GM21737 (cell line): ENCODE measurements around the gene EIF5B.
"Not testable (repeated sequence)": the region's sequence is repeated elsewhere in the genome, so short reads cannot be mapped to it uniquely, and the experiment has no call there.

Experiments
- ATAC-seq: cut with Tn5 transposase; IDR thresholded peaks from one replicate; pipeline ENCODE4 v1.9.1; 2021; ENCODE audit warnings: mild to moderate bottlenecking, moderate library complexity; ENCODE audit not compliant: unreplicated experiment

The EIF5B gene, protein sequence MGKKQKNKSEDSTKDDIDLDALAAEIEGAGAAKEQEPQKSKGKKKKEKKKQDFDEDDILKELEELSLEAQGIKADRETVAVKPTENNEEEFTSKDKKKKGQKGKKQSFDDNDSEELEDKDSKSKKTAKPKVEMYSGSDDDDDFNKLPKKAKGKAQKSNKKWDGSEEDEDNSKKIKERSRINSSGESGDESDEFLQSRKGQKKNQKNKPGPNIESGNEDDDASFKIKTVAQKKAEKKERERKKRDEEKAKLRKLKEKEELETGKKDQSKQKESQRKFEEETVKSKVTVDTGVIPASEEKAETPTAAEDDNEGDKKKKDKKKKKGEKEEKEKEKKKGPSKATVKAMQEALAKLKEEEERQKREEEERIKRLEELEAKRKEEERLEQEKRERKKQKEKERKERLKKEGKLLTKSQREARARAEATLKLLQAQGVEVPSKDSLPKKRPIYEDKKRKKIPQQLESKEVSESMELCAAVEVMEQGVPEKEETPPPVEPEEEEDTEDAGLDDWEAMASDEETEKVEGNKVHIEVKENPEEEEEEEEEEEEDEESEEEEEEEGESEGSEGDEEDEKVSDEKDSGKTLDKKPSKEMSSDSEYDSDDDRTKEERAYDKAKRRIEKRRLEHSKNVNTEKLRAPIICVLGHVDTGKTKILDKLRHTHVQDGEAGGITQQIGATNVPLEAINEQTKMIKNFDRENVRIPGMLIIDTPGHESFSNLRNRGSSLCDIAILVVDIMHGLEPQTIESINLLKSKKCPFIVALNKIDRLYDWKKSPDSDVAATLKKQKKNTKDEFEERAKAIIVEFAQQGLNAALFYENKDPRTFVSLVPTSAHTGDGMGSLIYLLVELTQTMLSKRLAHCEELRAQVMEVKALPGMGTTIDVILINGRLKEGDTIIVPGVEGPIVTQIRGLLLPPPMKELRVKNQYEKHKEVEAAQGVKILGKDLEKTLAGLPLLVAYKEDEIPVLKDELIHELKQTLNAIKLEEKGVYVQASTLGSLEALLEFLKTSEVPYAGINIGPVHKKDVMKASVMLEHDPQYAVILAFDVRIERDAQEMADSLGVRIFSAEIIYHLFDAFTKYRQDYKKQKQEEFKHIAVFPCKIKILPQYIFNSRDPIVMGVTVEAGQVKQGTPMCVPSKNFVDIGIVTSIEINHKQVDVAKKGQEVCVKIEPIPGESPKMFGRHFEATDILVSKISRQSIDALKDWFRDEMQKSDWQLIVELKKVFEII

GRCh38 chr2:99337113-99338028, at the start of gene EIF5B:
TSS of gene EIF5B (plus strand) at chr2:99337389. CDS start at chr2:99337555, 166 bp downstream.
- ATAC-seq: peak; percentile 56

DNA sequence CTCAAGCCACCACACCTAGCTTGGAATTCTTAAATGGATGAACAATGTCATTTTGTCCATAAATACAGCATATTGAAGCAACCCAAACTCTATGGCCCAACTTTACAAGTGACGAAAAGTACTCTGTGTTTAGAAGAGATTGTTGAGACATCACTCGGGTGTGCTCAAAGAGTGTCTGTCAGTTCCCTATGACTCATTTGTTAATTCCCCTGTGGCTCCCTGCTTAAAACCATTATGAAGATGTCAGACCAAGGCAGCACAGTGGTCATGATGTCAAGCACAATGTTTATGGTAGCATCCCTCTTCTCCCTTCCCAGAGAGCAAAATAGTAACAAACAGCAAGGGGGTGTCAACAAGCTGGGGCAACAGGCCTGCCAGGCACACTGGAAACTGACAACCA, 39.2 kb upstream of the EIF5B start:
- ATAC-seq: no peak

DNA sequence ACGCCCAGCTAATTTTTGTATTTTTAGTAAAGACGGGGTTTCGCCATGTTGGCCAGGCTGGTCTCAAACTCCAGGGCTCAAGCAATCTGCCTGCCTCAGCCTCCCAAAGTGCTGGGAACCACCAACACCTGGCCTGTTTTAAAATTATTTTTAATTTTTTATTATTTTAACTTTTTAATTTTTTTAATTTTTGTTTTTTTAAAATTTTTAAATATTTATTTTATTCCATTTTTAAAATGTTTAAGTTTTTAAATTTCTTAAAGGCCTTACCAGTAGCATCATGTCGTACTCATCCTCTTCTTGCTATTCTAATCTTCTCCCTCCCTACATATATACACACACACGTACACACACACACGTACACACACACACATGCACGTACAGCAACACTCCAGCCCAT, 37.6 kb upstream of the EIF5B start:
- no peak for ATAC-seq

DNA sequence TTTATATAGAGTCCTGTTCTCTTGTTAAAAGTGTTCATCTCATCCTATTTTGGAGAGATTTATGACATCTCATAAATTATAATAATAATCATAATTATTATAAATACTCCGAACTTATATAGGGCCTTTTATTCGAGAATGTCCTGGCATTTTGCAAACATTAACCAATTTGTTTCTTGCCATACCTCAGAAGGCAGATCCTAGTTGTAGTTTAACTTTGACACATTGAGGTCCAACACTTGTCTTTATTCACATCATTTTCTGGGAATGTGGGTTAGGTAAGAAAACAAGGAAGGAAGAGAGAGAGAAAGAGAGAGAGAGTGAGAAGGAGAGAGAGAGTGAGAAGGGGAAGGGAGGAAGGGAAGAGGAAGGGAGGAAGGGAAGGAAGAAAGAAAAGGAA, 36.1 kb upstream of the EIF5B start, which contains the start of gene LYG1:
Gene LYG1 (minus strand): TSS at position 101 of the 400 bp plus-strand sequence. CDS start 5,527 bp downstream, outside the sequence.
- ATAC-seq: not testable (repeated sequence)

GRCh38 chr2:99317161-99317872, 19.9 kb upstream of the EIF5B start:
- ATAC-seq: no peak

- ATAC-seq: not testable (repeated sequence)
These were observed 19.4 kb upstream of the EIF5B start for GRCh38 chr2:99317873-99318200.

DNA sequence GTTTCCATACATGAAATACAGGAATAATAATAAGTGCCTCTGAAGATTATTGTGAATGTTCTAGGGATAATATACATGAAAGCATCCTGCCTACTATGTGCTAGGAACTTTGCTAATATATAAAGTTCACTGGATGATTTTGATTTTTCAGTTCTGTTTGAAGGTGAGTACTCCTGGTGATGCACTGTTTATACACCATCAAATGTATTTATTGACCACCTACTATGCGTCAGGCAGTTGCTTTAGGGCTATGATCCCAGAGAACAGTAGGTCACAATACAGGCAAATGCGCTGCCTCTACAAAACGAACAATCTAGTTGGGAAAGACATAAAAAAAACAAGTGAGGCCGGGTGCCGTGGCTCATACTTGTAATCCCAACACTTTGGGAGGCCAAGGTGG, 11.8 kb upstream of the EIF5B start:
- no peak for ATAC-seq

- peak; percentile 73 for ATAC-seq
These were observed 1.0 kb upstream of the EIF5B start, which contains the start of gene TXNDC9 for GRCh38 chr2:99335911-99336803. TSS of gene TXNDC9 (minus strand) at chr2:99336333. CDS start at chr2:99333210, 3,123 bp downstream.

- ATAC-seq: peak; percentile 4
These were observed 431 bp upstream of the EIF5B start for GRCh38 chr2:99336804-99337112.

GRCh38 chr2:99338029-99338585, 918 bp downstream of the EIF5B start:
- no peak for ATAC-seq

- ATAC-seq: no peak
These were observed 3.6 kb downstream of the EIF5B start for GRCh38 chr2:99340669-99341236.

GRCh38 chr2:99342536-99342935, 5.3 kb downstream of the EIF5B start:
- ATAC-seq: no peak

- not testable (repeated sequence) for ATAC-seq
These were observed 8.3 kb downstream of the EIF5B start for GRCh38 chr2:99345446-99345845.

GRCh38 chr2:99346218-99346617, 9.0 kb downstream of the EIF5B start:
- ATAC-seq: no peak

DNA sequence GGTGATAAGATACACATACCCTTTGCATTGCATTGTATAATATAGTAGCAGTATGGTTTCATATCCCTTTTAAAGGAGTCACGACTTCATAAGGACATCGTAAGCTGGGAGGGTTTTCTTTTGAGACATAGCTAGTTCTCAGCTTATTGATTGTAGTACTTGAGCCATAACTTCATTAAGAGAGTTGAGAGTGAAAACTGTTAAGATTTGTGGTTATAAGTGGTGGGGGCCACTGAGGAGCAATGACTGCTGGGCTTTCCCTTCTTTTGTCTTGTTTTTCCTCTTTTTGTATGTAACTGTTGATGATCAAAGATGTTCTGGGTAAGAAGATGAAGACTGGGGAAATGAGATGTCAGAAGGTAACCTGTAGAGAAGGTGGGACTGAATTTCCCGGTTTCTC, 11.0 kb downstream of the EIF5B start:
- no peak for ATAC-seq

GRCh38 chr2:99350194-99350593, 13.0 kb downstream of the EIF5B start:
- no peak for ATAC-seq

- ATAC-seq: no peak
These were observed 16.9 kb downstream of the EIF5B start for GRCh38 chr2:99354070-99354469.

- not testable (repeated sequence) for ATAC-seq
These were observed 17.6 kb downstream of the EIF5B start for GRCh38 chr2:99354825-99355224.
